ENCODE results near the gene PNPLA3. TPM values are rescaled to one million over a fixed set of nuclear protein-coding genes. Genes with fewer than 3 reads are reported as not detected.

Gene PNPLA3
- total RNA-seq, 1 experiment from 2014 or later: 17.5 TPM

DNA sequence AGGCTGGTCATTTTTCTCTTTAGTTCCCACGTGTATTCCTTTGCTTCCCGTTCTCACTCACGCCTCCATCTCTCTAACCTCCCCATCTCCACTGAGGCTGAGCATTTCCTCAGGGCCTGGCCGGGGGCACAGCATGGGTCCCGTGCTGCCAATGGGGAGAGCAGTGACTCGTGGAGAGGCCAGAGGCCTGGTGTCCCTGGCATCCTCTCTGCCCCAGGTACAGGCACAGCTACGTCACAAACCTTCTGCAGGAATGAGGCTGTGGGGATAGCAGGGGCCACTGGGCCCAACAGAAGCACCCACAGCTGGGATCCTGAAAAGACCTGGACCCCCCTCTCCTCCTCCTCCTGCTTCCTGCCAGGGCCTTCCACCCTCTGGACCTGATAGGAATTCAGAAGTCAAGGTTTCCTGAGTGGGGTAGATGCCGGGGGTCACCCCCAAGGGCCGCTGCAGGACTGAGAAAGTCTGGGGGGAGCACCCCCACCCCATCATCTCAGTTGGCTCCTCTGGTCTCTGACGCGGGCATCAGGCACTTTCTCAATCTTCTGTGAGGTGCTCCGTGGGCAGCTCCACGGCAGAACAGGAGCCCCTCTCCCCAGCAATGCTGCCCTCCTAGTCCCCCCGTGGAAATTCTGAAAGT lies 43.6 kb upstream of the PNPLA3 start:
- H3K9me3 Mint-ChIP-seq: peaks cover 0 to 1% of the 10 kb centered on the region in 2 experiments; a peak in 4 of 5 replicates
- no CpG with 5 or more reads among the region's 14 CpGs for WGBS (ENCODE audit: extremely low coverage, insufficient read length, low lambda C conversion rate)
- Histone ChIP-seq H4K8ac (replicated peaks; ENCODE audit: insufficient read length, low read depth, low read length) (no peak overlapping the region), H3K9ac (ENCODE audit: extremely low read depth, insufficient read length, low read length) (no peak overlapping the region), H3K4ac (ENCODE audit: low read depth, low read length) (no peak overlapping the region), H3T11ph (ENCODE audit: low read length) (no peak overlapping the region), H3K9me3 (ENCODE audit: control insufficient read depth, low read depth, low read length) (no peaks in the 10 kb centered on the region), H3K14ac (ENCODE audit: insufficient read depth, low read length) (no peak overlapping the region), H4K91ac (ENCODE audit: insufficient read length, low read depth, low read length) (no peak overlapping the region), H3K56ac (ENCODE audit: insufficient read length, low read depth, low read length) (no peak overlapping the region), H2AFZ (ENCODE audit: low read length) (no peak overlapping the region), H3K18ac (ENCODE audit: insufficient read length, low read depth, low read length) (no peak overlapping the region), H2AK5ac (ENCODE audit: insufficient read length, low read length) (no peak overlapping the region), H3K79me2 (ENCODE audit: insufficient read depth, low read length) (no peaks in the 10 kb centered on the region), H2BK12ac (ENCODE audit: insufficient read length, low read depth, low read length) (no peak overlapping the region), H2BK120ac (ENCODE audit: low read depth, low read length, poor library complexity, severe bottlenecking) (no peak overlapping the region), H3K4me2 (ENCODE audit: insufficient read depth, insufficient read length, low read length) (no peak overlapping the region), H3K27ac (ENCODE audit: insufficient read length, low read depth, low read length) (no peak overlapping the region), H2BK15ac (ENCODE audit: low read depth, low read length) (no peak overlapping the region), H2BK5ac (ENCODE audit: insufficient read length, low read length) (no peak overlapping the region), H3K23me2 (ENCODE audit: insufficient read length, low read depth, low read length, poor library complexity, severe bottlenecking) (no peaks in the 10 kb centered on the region), H3K79me1 (ENCODE audit: insufficient read depth, low read depth, low read length, poor library complexity, severe bottlenecking) (no peaks in the 10 kb centered on the region), H3K23ac (ENCODE audit: insufficient read length, low read depth, low read length) (no peak overlapping the region), H3K27me3 (ENCODE audit: insufficient read depth, low read length) (no peaks in the 10 kb centered on the region), H2BK20ac (ENCODE audit: low read depth, low read length, poor library complexity, severe bottlenecking) (no peak overlapping the region), H4K20me1 (ENCODE audit: control insufficient read depth, insufficient read depth, insufficient read length) (no peaks in the 10 kb centered on the region), H3K4me1 (ENCODE audit: insufficient read depth, low read length) (no peaks in the 10 kb centered on the region), H4K5ac (ENCODE audit: insufficient read length, low read depth, low read length) (no peak overlapping the region)
- H3K27ac Mint-ChIP-seq: peak overlapping the region in 1 of 3 experiments; percentile 55; a peak in 2 of 7 replicates
- no peak for DNase-seq
- H3K36me3 Mint-ChIP-seq (ENCODE audit: insufficient read depth in 1 of 3, low read depth in 3 of 3): peaks cover under 1 to 3% (median 1%) of the 10 kb centered on the region in 3 experiments; a peak in 4 of 7 replicates
- H3K27me3 Mint-ChIP-seq (ENCODE audit: low read depth): peaks cover 1% of the 10 kb centered on the region; the same call in 1 of the 2 replicates
- TF ChIP-seq, protein P1, sequence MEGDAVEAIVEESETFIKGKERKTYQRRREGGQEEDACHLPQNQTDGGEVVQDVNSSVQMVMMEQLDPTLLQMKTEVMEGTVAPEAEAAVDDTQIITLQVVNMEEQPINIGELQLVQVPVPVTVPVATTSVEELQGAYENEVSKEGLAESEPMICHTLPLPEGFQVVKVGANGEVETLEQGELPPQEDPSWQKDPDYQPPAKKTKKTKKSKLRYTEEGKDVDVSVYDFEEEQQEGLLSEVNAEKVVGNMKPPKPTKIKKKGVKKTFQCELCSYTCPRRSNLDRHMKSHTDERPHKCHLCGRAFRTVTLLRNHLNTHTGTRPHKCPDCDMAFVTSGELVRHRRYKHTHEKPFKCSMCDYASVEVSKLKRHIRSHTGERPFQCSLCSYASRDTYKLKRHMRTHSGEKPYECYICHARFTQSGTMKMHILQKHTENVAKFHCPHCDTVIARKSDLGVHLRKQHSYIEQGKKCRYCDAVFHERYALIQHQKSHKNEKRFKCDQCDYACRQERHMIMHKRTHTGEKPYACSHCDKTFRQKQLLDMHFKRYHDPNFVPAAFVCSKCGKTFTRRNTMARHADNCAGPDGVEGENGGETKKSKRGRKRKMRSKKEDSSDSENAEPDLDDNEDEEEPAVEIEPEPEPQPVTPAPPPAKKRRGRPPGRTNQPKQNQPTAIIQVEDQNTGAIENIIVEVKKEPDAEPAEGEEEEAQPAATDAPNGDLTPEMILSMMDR (conservative IDR thresholded peaks at IDR 0.05): no peak
- no peak overlapping the region for H3K4me3 Mint-ChIP-seq
- H3K4me1 Mint-ChIP-seq: peaks cover 7 to 13% of the 10 kb centered on the region in 2 experiments
